ENCODE measurements around the gene ESPNL. TPM values are rescaled to one million over a fixed set of nuclear protein-coding genes. Genes with fewer than 3 reads are reported as not detected.

The ESPNL gene
- total and polyA plus RNA-seq, 10 donors: 0.65 to 6.2 (median 1.7) TPM

DNA sequence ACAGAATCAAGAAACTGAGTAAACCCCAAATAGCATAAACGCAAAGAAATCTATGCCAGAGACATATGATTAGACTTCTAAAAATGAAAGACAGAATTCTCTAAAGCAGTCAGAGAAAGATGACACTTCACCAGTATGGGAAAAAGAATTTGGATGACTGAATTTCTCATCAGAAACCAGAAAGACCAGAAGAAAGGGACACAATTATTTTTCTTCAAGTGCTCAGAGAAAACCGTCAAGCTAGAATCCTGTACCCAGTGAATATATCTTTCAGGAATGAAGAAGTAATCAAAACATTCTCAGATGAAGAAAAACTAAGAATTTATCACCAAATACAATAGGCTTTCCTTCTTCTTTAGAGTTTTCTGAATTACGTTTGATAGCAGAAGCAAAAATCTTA is 14.2 kb upstream of the ESPNL start:
- no peak overlapping the region for H3K27ac ChIP-seq
- no peak for TF ChIP-seq POLR2A (IDR thresholded peaks at IDR 0.05)
- TF ChIP-seq, protein P1, sequence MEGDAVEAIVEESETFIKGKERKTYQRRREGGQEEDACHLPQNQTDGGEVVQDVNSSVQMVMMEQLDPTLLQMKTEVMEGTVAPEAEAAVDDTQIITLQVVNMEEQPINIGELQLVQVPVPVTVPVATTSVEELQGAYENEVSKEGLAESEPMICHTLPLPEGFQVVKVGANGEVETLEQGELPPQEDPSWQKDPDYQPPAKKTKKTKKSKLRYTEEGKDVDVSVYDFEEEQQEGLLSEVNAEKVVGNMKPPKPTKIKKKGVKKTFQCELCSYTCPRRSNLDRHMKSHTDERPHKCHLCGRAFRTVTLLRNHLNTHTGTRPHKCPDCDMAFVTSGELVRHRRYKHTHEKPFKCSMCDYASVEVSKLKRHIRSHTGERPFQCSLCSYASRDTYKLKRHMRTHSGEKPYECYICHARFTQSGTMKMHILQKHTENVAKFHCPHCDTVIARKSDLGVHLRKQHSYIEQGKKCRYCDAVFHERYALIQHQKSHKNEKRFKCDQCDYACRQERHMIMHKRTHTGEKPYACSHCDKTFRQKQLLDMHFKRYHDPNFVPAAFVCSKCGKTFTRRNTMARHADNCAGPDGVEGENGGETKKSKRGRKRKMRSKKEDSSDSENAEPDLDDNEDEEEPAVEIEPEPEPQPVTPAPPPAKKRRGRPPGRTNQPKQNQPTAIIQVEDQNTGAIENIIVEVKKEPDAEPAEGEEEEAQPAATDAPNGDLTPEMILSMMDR (IDR thresholded peaks at IDR 0.05 in 8 of 11, conservative IDR thresholded peaks at IDR 0.05 in 3 of 11): no peak
- no peak for TF ChIP-seq POLR2AphosphoS5 (IDR thresholded peaks at IDR 0.05)
- no peak overlapping the region for H3K4me3 ChIP-seq
- intact Hi-C loops (cut with DNase I; ENCODE audit: low total_unique reads): no loop called here
- no peak for DNase-seq
- H3K9me3 ChIP-seq: no peaks in the 10 kb centered on the region
- no peaks in the 10 kb centered on the region for H3K27me3 ChIP-seq (replicated peaks in 1 of 7)
- 94 to 99% (median 98%) methylated on average over 3 of the region's 3 CpGs for whole genome bisulfite sequencing, 5 donors
- H3K4me1 ChIP-seq: peaks cover 0 to 11% (median 8%) of the 10 kb centered on the region in 6 donors
- H3K36me3 ChIP-seq: peaks cover 0 to 54% (median 26%) of the 10 kb centered on the region in 6 donors

DNA sequence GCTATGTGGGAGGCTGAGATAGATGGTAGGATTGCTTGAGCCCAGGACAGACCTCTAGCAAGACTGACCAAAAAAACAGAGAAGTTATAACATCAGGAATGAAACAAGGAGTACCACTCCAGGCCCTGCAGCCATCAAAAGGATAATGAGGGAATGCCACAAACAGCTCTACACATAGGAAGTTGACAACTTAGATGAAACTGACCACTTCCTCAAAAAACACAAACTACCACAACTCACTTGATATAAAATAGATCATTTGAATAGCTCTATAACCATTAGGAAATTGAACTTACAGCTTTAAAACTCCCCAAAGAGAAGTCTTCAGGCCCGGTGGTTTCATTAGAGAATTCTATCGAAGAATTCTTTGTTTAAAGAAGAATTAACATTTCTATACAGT is 12.9 kb upstream of the ESPNL start:
- WGBS, 5 donors: 56 to 64% (median 62%) methylated on average over 2 of the region's 2 CpGs
- intact Hi-C loops (cut with DNase I; ENCODE audit: low total_unique reads): no loop called here
- Histone ChIP-seq H3K4me1 (peaks cover 0 to 11% (median 8%) of the 10 kb centered on the region in 6 donors), H3K9me3 (no peaks in the 10 kb centered on the region), H3K36me3 (peaks cover 0 to 52% (median 20%) of the 10 kb centered on the region in 6 donors), H3K27ac (peak overlapping the region in 1 of 8 donors; percentile 23), H3K27me3 (replicated peaks in 1 of 7) (no peaks in the 10 kb centered on the region), H3K4me3 (no peak overlapping the region)
- TF ChIP-seq, protein P1 (IDR thresholded peaks at IDR 0.05 in 8 of 11, conservative IDR thresholded peaks at IDR 0.05 in 3 of 11): no peak
- TF ChIP-seq POLR2AphosphoS5 (IDR thresholded peaks at IDR 0.05) (no peak), POLR2A (IDR thresholded peaks at IDR 0.05) (no peak)
- no peak for DNase-seq

DNA sequence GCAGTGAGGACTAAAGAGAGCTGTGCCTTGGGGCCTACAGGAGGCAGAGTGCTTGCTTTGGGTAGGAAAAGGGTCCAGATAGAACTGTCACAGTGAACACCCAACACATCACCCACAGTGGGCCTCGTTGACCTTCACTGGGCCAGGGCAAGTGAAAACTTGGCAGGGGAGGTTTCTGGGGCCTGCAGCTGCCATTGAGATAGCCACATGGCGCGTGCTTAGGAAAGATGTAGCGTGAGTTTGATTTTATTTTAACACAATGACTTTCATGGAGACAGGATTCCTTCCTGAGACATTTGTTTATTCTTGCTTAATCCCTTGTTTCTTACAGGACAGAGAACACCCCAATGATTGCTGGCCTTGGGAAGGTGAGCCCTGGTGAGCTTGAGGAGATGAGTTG is 9.3 kb upstream of the ESPNL start:
- Histone ChIP-seq H3K4me1 (peaks cover 0 to 11% (median 8%) of the 10 kb centered on the region in 6 donors), H3K4me3 (no peak overlapping the region), H3K36me3 (peaks cover 0 to 25% (median 3%) of the 10 kb centered on the region in 6 donors), H3K9me3 (no peaks in the 10 kb centered on the region), H3K27ac (no peak overlapping the region), H3K27me3 (replicated peaks in 1 of 7) (no peaks in the 10 kb centered on the region)
- 91 to 96% (median 94%) methylated on average over 4 of the region's 4 CpGs for WGBS, 5 donors
- TF ChIP-seq, protein P1 (IDR thresholded peaks at IDR 0.05 in 8 of 11, conservative IDR thresholded peaks at IDR 0.05 in 3 of 11): no peak
- no peak for TF ChIP-seq POLR2A (IDR thresholded peaks at IDR 0.05)
- TF ChIP-seq POLR2AphosphoS5 (IDR thresholded peaks at IDR 0.05): no peak
- DNase-seq: no peak
- intact Hi-C loops (cut with DNase I; ENCODE audit: low total_unique reads): no loop called here

DNA sequence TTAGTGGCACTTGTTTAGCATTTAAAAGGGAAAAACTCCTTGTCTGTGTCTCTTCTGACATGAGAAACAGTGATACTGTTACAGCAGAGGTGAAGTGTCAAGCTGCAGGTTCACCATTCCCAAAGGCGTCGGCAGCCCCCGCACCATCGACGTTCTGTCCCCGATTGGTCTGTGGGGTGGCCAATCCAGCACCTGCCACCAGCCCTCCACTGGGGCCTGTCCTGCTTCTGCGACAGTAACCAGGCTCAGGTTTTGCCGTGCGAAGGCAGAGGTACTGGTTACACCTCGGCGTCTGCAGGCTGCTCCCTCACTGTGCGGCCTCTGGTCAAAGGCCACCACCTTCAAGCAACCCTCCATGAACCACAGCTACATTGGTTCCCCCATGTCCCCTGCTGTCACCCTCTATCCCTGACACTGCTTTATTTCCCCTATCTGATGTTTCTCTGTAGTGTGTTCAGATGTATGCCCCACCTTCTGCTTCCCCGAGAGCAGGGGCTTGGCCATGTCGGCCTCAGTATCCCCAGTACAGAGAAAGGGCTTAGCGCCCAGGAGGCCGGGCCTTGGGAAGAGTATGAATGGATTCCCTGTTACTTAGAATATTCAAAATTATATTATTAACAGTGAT is 8.6 kb upstream of the ESPNL start:
- no peak for DNase-seq
- 94 to 97% (median 95%) methylated on average over 15 to 16 of the region's 16 CpGs for WGBS, 5 donors
- intact Hi-C loops (cut with DNase I; ENCODE audit: low total_unique reads): no loop called here

More for the DNA sequence above, 8.6 kb upstream of the ESPNL start:
- Histone ChIP-seq H3K9me3 (no peaks in the 10 kb centered on the region), H3K27ac (no peak overlapping the region), H3K4me3 (no peak overlapping the region), H3K27me3 (replicated peaks in 1 of 7) (no peaks in the 10 kb centered on the region), H3K4me1 (peaks cover 0 to 11% (median 8%) of the 10 kb centered on the region in 6 donors), H3K36me3 (peaks cover 0 to 20% (median 3%) of the 10 kb centered on the region in 6 donors)
- TF ChIP-seq POLR2A (IDR thresholded peaks at IDR 0.05) (no peak), POLR2AphosphoS5 (IDR thresholded peaks at IDR 0.05) (no peak)
- TF ChIP-seq, protein P1 (IDR thresholded peaks at IDR 0.05 in 8 of 11, conservative IDR thresholded peaks at IDR 0.05 in 3 of 11): no peak

Data from spleen (tissue), 11 donors.